ENCODE measurements around the gene GGA3.

Gene GGA3

GRCh38 chr17:75260641-75261335 is 618 bp downstream of the GGA3 start:
- TF ChIP-seq EP300 (IDR thresholded peaks at IDR 0.05; ENCODE audit: borderline replicate concordance) = no peak
- TF ChIP-seq FOXM1 (IDR thresholded peaks at IDR 0.05; ENCODE audit: borderline replicate concordance, low read depth) = no peak

GRCh38 chr17:75252039-75252816 is 9.2 kb downstream of the GGA3 start:
- TF ChIP-seq EGR1 (IDR thresholded peaks at IDR 0.05) (no peak), ZBTB7A (IDR thresholded peaks at IDR 0.05; ENCODE audit: low read depth) (no peak), CREB1 (IDR thresholded peaks at IDR 0.05; ENCODE audit: low read depth) (no peak), CEBPB (IDR thresholded peaks at IDR 0.05) (no peak)

GRCh38 chr17:75250009-75250471 is 11.4 kb downstream of the GGA3 start:
- TF ChIP-seq USF1 (IDR thresholded peaks at IDR 0.05) (no peak), CREB1 (IDR thresholded peaks at IDR 0.05; ENCODE audit: low read depth) (no peak), EP300 (IDR thresholded peaks at IDR 0.05; ENCODE audit: borderline replicate concordance) (no peak), REST (IDR thresholded peaks at IDR 0.05; ENCODE audit: low read depth) (no peak), EGR1 (IDR thresholded peaks at IDR 0.05) (no peak), CEBPB (IDR thresholded peaks at IDR 0.05) (no peak), NFIC (IDR thresholded peaks at IDR 0.05) (no peak), ZBTB7A (IDR thresholded peaks at IDR 0.05; ENCODE audit: low read depth) (no peak), MAX (IDR thresholded peaks at IDR 0.05) (no peak)

GRCh38 chr17:75249564-75249963 is 11.8 kb downstream of the GGA3 start:
- TF ChIP-seq MAX (IDR thresholded peaks at IDR 0.05) = no peak
- TF ChIP-seq ZBTB7A (IDR thresholded peaks at IDR 0.05; ENCODE audit: low read depth) = no peak
- TF ChIP-seq TEAD4 (IDR thresholded peaks at IDR 0.05) = no peak
- no peak for TF ChIP-seq EGR1 (IDR thresholded peaks at IDR 0.05)
- no peak for TF ChIP-seq REST (IDR thresholded peaks at IDR 0.05; ENCODE audit: low read depth)
- TF ChIP-seq RAD21 (IDR thresholded peaks at IDR 0.05; ENCODE audit: low read depth) = no peak
- no peak for TF ChIP-seq TAF1 (IDR thresholded peaks at IDR 0.05; ENCODE audit: low read depth)

- no peak for TF ChIP-seq EGR1 (IDR thresholded peaks at IDR 0.05)
- TF ChIP-seq REST (IDR thresholded peaks at IDR 0.05; ENCODE audit: low read depth) = no peak
- TF ChIP-seq TAF1 (IDR thresholded peaks at IDR 0.05; ENCODE audit: low read depth) = no peak
- TF ChIP-seq ZBTB7A (IDR thresholded peaks at IDR 0.05; ENCODE audit: low read depth) = no peak
- TF ChIP-seq RAD21 (IDR thresholded peaks at IDR 0.05; ENCODE audit: low read depth) = no peak
- TF ChIP-seq NFIC (IDR thresholded peaks at IDR 0.05) = no peak
- no peak for TF ChIP-seq CEBPB (IDR thresholded peaks at IDR 0.05)
- TF ChIP-seq FOXM1 (IDR thresholded peaks at IDR 0.05; ENCODE audit: borderline replicate concordance, low read depth) = no peak
- no peak for TF ChIP-seq MAX (IDR thresholded peaks at IDR 0.05)
- no peak for TF ChIP-seq USF1 (IDR thresholded peaks at IDR 0.05)
- TF ChIP-seq TEAD4 (IDR thresholded peaks at IDR 0.05) = no peak
- TF ChIP-seq TCF12 (IDR thresholded peaks at IDR 0.05; ENCODE audit: low read depth) = no peak
- TF ChIP-seq CREB1 (IDR thresholded peaks at IDR 0.05; ENCODE audit: low read depth) = no peak
- no peak for TF ChIP-seq YY1 (IDR thresholded peaks at IDR 0.05; ENCODE audit: low read depth)
- TF ChIP-seq EP300 (IDR thresholded peaks at IDR 0.05; ENCODE audit: borderline replicate concordance) = no peak
These were observed 15.0 kb downstream of the GGA3 start for GRCh38 chr17:75246404-75246803.
